ENCODE results near the gene C6orf118.

The C6orf118 gene

DNA sequence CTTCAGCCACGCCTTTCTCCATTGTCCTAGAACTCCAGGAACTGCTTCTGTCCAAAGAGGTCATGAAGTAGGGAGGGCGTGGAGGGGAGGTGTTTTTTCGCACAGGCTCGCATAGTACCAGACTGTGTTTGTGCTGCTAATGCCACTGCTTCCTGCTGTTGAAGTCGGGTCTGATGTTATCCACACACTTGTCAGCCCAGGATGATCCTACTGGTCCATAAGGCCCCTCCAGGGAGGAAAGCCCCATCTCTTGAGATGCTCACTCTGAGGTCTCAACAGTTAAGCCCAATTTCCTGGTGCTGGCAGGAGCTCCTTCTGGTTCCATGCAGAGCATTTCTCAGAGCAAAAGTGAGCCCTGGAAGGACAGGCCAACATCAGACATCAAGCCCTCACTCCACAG lies 65.6 kb downstream of the C6orf118 start:
- DNase-seq = no peak

DNA sequence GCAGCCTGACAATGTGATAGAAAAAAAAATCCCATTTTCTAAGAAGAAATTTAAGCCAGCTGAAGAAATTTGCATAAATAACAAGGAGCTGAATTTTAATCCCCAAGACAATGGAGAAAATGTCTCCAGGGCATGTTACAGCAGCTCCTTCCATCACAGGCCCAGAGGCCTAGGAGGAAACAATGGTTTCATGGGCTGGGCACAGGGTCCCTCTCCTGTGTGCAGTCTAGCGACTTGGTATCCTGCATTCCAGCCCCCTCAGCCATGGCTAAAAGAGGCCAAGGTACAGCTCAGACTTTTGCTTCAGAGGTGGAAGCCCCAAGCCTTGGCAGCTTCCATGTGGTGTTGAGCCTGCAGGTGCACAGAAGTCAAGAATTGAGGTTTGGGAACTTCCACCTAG lies 73.1 kb downstream of the C6orf118 start:
- DNase-seq = no peak

DNA sequence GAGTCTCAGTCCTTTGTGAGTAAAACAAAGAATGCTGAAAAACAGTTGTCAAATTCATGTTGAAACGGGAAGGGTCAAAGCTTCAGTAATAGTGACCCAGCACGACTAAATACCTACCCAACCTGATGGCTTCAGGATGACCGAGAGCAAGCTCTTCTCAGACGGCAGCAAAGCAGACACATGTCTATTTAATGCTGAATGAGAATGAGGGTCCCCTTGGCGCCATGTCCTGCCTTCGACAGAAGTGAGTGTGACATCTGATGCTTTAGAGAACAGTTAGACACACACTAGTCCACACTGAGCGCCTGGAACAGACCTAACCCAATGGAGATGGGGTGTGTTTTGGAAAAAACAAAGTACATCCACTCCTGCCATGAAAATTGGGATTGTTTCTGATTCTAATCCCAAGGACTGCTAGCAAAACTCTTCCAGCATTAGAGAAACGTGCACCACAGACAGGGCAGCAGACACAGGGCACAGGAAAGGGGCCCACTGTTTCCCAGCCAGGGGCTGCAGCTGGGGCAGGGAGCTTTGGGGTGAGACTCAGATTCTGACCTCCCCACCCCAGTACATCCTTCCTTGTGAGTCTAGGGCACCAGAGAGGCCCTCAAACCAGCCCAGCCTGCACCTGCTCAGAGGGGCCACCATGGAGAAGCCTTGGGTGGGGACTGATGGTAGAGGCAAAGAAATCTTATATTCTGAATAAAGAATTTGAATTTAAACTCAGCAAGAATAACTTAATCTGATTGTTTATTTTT lies 76.5 kb downstream of the C6orf118 start:
- no peak for DNase-seq

DNA sequence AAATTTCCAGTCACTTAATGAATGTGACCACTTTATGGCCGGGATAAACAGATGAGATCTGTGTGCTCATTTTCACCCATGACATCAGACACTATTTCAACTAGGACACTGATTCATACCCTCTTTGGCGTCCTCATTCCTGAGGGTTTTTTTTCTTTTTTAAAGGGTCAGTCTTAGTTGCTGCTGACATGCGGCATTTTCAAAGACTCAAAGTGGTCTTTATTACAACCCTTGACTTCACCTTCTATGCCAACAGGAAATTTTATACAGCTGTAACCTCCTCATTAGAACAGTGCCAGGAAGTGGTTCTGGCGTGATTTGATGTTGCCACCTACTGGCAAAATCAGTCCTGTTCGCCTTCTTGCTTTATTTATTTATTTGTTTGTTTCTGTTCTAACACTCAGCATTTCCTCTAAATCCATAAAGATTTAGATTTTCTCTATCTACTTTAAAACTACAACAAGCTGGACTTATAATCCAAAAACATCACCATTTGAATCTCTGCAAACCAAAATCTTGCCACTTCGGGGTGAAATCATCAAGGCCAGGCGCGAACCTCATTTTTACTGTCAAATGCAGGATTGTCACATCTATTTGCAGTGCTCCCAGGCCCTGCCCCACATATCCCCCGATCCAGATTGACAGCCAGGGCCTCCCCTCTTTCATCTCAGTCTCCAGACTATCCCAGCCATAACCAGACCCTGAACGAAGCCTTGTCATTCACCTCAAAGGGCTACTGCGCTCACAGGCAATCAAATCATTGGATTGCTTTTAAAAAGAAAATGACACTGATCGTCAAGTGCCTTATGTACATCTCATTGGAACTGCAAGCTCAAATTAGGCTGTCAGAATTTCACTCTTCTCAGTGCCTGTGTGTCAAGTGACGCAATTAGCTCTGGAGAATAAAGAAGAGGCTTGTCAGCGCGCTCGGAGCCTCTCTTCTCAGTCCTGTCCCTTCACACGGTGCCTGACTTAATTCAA lies 77.5 kb downstream of the C6orf118 start:
- no peak for DNase-seq

DNA sequence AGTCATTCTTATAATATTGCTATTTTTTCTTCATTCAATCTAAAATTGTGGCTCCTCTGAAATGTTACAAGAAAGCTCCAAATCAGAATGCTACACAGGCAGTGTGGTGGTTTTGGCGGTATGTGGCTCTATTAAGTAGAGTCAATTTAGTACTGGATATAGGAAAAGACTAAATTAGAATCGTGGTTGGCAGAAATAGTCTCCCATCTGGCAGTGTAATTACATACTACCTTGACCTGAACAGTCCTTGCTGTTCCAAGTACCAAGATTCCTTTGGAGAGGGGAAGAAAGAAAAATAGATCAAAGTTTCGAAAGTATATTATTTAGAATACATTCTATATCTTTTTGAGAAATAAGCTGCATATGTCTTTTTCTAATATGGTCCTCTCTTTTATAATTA lies 78.2 kb downstream of the C6orf118 start:
- DNase-seq = no peak

All from GF-D8 (cell line).